Fibroblast of lung (primary cell): ENCODE measurements around the gene CCL16. TPM values are rescaled to one million over a fixed set of nuclear protein-coding genes. Genes with fewer than 3 reads are reported as not detected.

ENCODE experiments used
- polyA plus RNA-seq, 2 donors: library from polyadenylated mRNA; depleted of rRNA in 1 of 2; stranded (reverse) in 1 of 2; unstranded in 1 of 2; fragments of >200 nt; gene quantifications; 2 replicates each; pipeline ENCODE4 v1.2.1, GENCODE V29; 2011 to 2012; ENCODE audit warnings: missing spikeins in 1 of 2
- total RNA-seq: library from RNA; depleted of rRNA; stranded (reverse); fragments of >200 nt; gene quantifications from 2 replicates; pipeline ENCODE4 v1.2.1, GENCODE V29; 2014

CCL16 gene
- total and polyA plus RNA-seq, 2 donors (not counting 1 experiment from before 2014, with no cell fraction given): not detected

Other genes starting within 250 kb of the CCL16 start
- 1.5 and 4.1 TPM in 2 replicates for gene RASL10B, start 249.9 kb downstream of the CCL16 start, total RNA-seq
- 0.44 and 0.78 TPM in 2 replicates for gene RASL10B, start 249.9 kb downstream of the CCL16 start, polyA plus RNA-seq
- gene GAS2L2, start 228.3 kb downstream of the CCL16 start, total RNA-seq: not detected in 2 replicates
- not detected in 2 replicates for gene GAS2L2, start 228.3 kb downstream of the CCL16 start, polyA plus RNA-seq
- gene C17orf50, start 220.6 kb downstream of the CCL16 start, total RNA-seq: not detected in 2 replicates
- gene C17orf50, start 220.6 kb downstream of the CCL16 start, polyA plus RNA-seq: not detected in 2 replicates
- gene MMP28, start 185.9 kb downstream of the CCL16 start, total RNA-seq: 2.8 and 4.6 TPM in 2 replicates
- 0.49 and 1.1 TPM in 2 replicates for gene MMP28, start 185.9 kb downstream of the CCL16 start, polyA plus RNA-seq
- gene TAF15, start 172.0 kb downstream of the CCL16 start, total RNA-seq: 57.8 and 84.1 TPM in 2 replicates
- gene TAF15, start 172.0 kb downstream of the CCL16 start, polyA plus RNA-seq: 22.9 and 30.5 TPM in 2 replicates
- gene HEATR9, start 112.6 kb downstream of the CCL16 start, total RNA-seq: not detected in 2 replicates
- not detected in 2 replicates for gene HEATR9, start 112.6 kb downstream of the CCL16 start, polyA plus RNA-seq
- gene CCL5, start 101.1 kb downstream of the CCL16 start, total RNA-seq: not detected in 2 replicates
- 0.03 and 0.07 TPM in 2 replicates for gene CCL5, start 101.1 kb downstream of the CCL16 start, polyA plus RNA-seq
- gene RDM1, start 50.7 kb downstream of the CCL16 start, total RNA-seq: under 0.01 and 0.83 TPM in 2 replicates
- gene RDM1, start 50.7 kb downstream of the CCL16 start, polyA plus RNA-seq: 0.48 and 0.75 TPM in 2 replicates
- gene LYZL6, start 37.8 kb downstream of the CCL16 start, total RNA-seq: not detected in 2 replicates
- not detected in 2 replicates for gene LYZL6, start 37.8 kb downstream of the CCL16 start, polyA plus RNA-seq
- gene CCL14, start 5.2 kb upstream of the CCL16 start, total RNA-seq: not detected in 2 replicates
- not detected in 2 replicates for gene CCL14, start 5.2 kb upstream of the CCL16 start, polyA plus RNA-seq
- gene CCL15, start 20.1 kb upstream of the CCL16 start, total RNA-seq: not detected in 2 replicates
- not detected in 2 replicates for gene CCL15, start 20.1 kb upstream of the CCL16 start, polyA plus RNA-seq
- not detected in 2 replicates for gene CCL23, start 36.5 kb upstream of the CCL16 start, total RNA-seq
- not detected in 2 replicates for gene CCL23, start 36.5 kb upstream of the CCL16 start, polyA plus RNA-seq
- gene CCL18, start 82.8 kb upstream of the CCL16 start, total RNA-seq: not detected in 2 replicates
- not detected in 2 replicates for gene CCL18, start 82.8 kb upstream of the CCL16 start, polyA plus RNA-seq
- gene CCL3, start 108.6 kb upstream of the CCL16 start, total RNA-seq: not detected in 2 replicates
- not detected in 2 replicates for gene CCL3, start 108.6 kb upstream of the CCL16 start, polyA plus RNA-seq
- not detected in 2 replicates for gene CCL4, start 122.3 kb upstream of the CCL16 start, total RNA-seq
- not detected in 2 replicates for gene CCL4, start 122.3 kb upstream of the CCL16 start, polyA plus RNA-seq
- 1.8 and 2.3 TPM in 2 replicates for gene TBC1D3B, start 195.1 kb upstream of the CCL16 start, total RNA-seq
- gene TBC1D3B, start 195.1 kb upstream of the CCL16 start, polyA plus RNA-seq: 0.42 and 0.86 TPM in 2 replicates
- not detected in 2 replicates for gene CCL3L1, start 215.3 kb upstream of the CCL16 start, total RNA-seq
- not detected in 2 replicates for gene CCL3L1, start 215.3 kb upstream of the CCL16 start, polyA plus RNA-seq
- not detected in 2 replicates for gene CCL4L2, start 229.6 kb upstream of the CCL16 start, total RNA-seq
- gene CCL4L2, start 229.6 kb upstream of the CCL16 start, polyA plus RNA-seq: not detected in 2 replicates